Sciatic nerve (tissue), 2 donors: Measurements from ENCODE around the gene TUFT1. TPM values are rescaled to one million over a fixed set of nuclear protein-coding genes. Genes with fewer than 3 reads are reported as not detected.
"Not testable (repeated sequence)": the region's sequence is repeated elsewhere in the genome, so short reads cannot be mapped to it uniquely, and the experiment has no call there.

Experiments
- ATAC-seq: fragments of 200-7000 bp; cut with Tn5 transposase; one replicate; pipeline ENCODE4 v1.9.1; 2020; ENCODE audit warnings: mild to moderate bottlenecking, moderate library complexity
- DNase-seq: peaks from one replicate; pipeline ENCODE4 v3.0.0-alpha.2; 2020; ENCODE audit warnings: low spot score
- intact Hi-C: fragments of 100-400 bp; cut with DNase I; formaldehyde crosslinking; loops from one replicate; pipeline ENCODE4 v1.14.2; 2022
- total RNA-seq: library from RNA; stranded (reverse); fragmentation: NEBNext Ultra II Directional; extraction: Animal tissue kit (Norgen Biotek cat#: 25700); gene quantifications from one replicate; pipeline ENCODE4 v1.2.1, GENCODE V29; 2021
- donor health status: DM: no; HTN: no; CAD: no.
- donor health status: DM: no; HTN: no; CAD: no.

Gene TUFT1
- total RNA-seq, 1 donor from 2014 or later = 3.2 TPM

DNA sequence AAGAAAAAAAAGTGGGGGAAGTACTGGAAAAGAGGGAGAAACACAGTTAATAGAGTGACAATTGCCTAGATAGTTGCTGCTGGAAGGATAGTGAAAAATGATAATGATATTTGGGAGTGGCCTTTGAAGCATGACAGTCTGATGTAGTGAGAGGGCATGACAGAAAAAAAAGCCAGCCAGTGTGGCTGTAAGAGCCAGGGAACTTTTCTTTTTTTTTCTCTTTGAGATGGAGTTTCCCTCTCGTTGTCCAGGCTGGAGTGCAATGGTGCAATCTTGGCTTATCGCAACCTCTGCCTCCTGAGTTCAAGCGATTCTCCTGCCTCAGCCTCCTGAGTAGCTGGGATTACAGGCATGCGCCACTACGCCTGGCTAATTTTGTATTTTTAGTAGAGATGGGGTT is 62.4 kb downstream of the TUFT1 start:
- DNase-seq, ATAC-seq, intact Hi-C loops: not testable (repeated sequence)

DNA sequence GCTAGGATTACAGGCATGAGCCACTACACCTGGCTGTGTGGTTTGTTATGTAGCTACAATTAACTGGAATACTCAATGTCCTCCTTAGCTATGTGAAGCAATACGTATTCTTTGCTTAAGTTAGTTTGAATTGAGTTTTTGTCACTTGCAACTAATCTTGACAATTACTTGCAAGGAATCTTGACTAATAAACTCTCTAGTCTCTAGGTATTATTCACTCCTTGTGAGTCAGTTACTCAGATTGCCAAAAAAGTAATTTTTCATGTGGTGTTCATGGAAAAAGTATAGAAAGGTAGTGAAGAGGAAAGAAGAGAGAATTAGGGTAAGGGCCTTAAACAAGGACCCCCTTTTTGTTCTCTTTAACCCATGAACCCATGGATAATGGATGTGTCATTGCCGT is 64.2 kb downstream of the TUFT1 start:
- ATAC-seq (no peak), DNase-seq (no peak)
- intact Hi-C loops = no loop called here

DNA sequence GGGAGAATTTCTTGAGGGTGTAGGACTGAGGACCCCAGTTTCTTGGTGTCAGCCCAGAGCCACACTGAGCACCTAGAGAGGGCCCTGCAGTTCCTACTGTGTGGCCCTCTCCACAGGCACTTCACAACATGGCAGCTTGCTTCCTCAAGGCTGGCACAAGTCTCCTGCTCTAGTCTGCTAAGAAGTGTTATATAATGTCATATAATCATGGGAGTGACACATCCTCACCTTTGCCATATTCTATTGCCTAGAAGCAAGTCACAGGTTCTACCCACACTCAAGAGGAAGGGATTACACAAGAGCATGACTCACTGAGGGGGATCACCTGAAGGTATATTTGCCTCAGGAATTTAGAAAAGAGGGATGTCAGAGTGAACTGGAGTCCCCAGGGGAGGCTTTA is 66.3 kb downstream of the TUFT1 start:
- ATAC-seq (no peak), DNase-seq (no peak)
- intact Hi-C loops = no loop called here

DNA sequence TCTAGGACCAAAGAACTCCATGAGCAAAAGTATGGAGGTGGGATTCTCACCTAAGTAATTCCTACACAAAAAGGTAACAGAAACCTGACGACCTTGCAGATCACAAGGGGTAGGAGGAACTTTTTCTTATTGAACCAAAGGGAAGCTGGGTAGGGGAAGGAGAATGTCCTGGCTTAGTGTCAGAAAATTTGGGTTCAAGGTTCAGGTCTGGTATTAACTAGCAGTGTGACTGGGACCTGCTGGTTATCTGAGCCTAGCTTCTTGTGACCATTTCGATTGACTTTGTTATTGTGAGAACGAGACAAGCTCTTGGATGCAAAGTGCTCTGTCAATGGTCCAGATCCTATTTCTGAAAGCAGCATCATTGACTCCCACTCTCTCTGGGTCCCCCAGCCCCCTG is 66.7 kb downstream of the TUFT1 start:
- no peak for DNase-seq
- intact Hi-C loops = no loop called here
- ATAC-seq = no peak

DNA sequence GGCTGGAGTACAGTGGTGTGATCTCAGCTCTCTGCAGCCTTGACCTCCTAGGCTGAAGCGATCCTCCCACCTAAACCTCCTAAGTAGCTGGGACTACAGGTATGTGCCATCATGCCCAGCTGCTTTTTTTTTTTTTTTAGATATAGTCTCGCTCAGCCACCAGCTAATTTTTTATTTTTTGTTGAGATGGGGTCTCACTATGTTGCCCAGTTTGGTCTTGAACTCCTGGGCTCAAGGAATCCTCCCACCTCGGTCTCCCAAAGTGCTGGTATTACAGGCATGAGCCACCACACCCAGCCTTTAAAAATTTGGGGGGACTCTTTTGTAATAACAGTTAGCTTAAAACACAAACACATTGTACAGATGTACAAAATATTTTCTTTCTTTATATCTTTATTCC is 70.0 kb downstream of the TUFT1 start:
- no peak for ATAC-seq
- intact Hi-C loops = no loop called here
- no peak for DNase-seq

DNA sequence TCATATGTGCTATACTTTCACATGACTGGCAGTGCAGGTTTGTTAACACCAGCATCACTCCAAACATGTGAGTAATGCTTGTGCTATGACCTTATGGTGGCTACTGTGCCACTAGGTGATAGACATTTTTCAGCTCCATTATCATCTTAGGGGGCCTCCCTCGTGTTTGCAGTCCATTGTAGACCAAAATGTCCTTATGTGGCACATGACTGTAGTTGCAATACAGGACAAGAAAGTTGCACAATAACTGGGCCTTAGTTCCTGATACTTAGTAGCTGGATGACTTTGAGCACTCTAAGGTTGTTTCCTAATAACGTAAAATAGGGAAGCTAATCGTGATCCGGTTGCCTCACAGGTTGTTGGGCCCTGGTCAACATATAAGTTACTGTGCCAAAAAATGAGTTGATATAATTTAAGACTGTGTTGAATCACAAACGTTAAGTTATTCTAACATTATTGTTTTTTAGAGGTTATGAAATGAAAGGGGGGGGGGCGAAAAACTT is 71.2 kb downstream of the TUFT1 start:
- intact Hi-C loops = no loop called here
- ATAC-seq (peak; percentile 86), DNase-seq (no peak)

DNA sequence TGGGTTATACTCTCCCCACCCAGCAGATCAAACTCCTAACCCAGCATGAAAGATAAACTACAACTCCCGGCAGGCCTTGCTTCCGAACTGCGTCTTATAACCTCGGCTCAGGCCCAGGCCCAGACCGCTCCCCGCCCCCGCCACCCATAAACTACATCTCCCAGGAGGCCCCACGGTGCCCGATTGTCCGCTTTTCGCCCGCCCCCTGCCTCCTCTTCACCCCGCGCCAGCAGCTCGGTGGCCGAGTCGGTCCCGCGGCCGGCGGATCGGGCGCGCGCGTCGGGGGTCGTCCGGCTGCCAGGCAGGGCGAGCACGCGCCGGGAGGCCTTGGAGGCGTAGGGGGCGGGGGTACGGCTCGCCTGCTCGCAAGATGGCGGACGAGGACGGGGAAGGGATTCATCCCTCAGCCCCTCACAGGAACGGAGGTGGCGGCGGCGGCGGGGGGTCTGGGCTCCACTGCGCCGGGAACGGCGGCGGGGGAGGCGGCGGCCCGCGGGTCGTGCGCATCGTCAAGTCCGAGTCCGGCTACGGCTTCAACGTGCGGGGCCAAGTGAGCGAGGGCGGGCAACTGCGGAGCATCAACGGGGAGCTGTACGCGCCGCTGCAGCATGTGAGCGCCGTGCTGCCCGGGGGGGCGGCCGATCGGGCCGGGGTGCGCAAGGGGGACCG is 71.9 kb downstream of the TUFT1 start, which contains the start of gene SNX27:
SNX27 (plus strand) TSS at position 219 of the 669 bp plus-strand sequence; CDS start at position 371, 152 bp downstream.
- intact Hi-C loops = no loop called here
- peak; percentile 95 for ATAC-seq
- DNase-seq = peak; percentile 94

DNA sequence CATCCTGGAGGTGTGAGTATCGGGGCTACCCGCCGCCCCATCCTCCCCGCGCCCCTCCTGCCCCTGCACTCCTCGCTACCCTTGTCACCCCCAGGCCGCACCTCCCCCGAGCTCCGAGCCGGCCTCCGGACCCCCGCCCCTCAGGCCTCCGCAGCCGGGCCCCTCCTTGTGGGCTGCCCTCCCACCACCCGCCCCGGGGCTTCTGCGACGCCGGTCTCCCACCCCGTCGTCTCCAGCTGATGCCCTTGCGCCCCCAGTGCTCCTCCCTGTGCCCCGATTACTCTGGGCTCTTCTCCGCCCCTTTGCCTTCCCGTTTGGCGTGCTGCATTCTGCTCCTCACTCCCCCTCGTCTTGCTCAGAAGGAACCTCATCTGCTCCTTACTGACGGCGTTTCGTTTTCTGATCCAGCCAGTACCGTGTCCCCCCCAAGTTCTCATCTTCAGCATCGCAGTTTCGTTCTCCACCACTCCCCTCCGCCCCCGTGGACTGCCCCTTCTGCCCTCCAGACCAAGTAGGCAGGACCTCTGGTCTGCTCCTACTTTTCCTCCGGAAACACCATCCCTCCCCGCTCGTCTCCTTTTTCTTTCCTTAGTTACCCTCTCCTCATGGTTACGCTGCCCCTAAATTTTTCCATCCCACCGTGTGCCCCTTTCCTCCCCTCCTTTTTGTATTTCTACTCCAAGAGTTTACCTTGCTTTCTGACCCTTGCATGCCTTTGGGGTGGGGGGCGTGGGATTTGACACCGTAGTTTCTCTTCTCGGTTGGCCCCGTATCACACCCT is 72.6 kb downstream of the TUFT1 start:
- intact Hi-C loops = no loop called here
- ATAC-seq (peak; percentile 31), DNase-seq (peak; percentile 70)

DNA sequence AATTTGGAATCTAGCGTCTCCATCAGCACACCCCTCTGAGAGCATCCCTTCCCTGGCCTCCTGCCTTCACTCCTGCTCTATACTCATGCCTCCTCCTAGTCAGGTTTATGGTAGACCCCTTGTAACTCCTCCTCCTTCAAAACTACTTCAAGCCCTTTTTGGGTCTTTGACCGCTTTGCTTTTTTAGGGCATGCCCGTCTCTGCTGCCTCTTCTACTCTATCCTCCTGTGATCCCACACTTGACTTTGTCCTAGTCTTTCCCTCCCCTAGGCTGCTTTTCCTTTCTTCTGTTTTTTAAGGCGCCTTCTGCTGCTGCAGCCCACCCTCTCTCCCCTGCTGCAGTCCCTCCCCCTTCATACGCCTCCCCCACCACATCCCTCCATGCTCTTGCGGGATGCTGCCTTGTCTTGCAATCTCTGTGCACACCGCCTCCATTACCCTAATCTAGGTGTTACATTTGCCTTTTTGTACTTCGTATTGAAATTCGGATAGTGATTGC is 73.2 kb downstream of the TUFT1 start:
- intact Hi-C loops = no loop called here
- ATAC-seq (no peak), DNase-seq (no peak)

DNA sequence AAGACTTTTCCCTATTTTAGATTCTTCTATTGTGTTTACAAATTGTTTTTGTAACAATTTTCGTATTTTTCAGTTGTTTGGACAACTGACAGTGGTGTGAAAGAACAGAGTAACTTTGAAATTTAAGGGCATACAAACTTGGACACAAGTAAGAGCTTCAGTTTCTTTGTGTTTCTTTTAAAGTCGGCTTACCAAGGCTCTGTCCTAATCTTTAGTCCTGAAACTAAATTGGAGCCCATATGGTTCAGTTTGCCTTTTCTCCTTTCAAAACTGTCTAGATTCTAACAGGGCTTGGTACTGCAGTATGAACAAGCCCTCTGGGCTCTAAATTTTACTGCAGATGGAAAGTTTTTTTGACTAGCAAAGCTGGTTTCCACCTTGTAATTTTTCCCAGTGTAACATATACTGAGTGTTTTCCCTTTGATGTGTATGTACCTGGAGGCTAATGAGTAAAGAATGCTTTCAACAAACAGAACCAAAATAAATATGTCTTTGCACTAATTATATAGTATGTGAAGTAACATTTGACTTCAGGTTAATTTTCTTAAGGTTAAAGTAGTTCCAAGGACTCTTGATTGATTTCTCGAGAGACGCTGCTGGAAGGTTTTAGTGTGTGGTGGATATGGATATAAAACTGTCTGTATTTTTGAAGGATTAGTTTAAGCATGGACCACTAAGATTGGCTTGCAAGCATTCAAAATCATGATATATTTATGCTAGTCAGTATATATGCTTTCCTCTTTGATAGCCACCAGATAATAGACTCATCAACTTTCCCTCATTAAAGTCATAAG is 75.8 kb downstream of the TUFT1 start:
- intact Hi-C loops = no loop called here
- ATAC-seq = no peak
- DNase-seq = no peak

DNA sequence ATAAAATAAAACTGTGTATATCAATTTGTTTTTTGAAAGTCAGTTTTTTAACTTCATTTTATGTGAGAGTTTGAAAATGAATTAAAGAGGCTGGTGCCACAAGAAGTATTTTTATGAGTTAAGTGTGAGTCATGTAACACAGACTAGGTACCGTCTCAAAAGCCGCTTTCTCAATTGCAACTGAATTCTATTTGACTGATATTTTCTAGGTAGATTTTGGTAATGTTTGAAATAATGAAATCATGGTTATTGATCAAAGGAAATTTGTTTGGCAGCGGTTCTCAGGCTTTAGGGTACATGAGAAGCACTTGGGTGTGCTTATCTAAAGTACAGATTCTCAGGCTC is 76.4 kb downstream of the TUFT1 start:
- no peak for DNase-seq
- intact Hi-C loops = no loop called here
- ATAC-seq = no peak

DNA sequence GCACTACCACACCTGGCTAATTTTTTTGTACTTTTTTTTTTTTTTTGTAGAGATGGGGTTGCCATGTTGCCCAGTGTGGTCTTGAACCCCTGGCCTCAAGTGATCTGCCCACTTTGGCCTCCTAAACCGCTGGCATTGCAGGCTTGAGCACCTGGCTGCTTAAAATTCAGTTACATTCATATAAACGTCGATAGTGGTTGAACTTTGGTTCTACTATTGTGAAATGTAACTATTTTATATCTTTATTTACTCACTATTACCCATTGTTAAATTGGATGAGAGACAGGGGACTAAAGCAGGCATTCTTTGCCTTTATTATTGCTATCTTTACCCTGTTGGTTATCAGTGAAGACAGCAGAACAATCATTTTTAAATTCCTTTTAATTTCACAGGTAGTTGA is 77.9 kb downstream of the TUFT1 start:
- intact Hi-C loops = no loop called here
- ATAC-seq (no peak), DNase-seq (no peak)

DNA sequence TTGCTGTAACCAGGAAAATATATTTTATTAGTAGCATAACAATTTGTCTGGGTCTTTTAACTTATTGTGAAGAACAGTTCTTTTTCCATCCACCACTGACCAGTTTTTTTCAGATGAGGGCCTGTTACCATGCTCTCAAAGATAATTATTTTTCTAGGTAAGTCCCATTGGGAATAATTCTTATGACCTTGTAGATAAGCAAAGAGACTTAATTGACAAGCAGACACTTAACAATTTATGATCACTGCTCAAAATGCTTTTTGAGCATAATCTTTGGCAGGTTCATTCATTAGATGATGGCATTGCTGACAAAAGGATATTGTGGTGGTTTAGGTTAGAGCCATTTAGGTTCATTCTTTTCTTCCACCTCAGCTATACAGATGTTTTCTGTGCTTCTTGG is 78.4 kb downstream of the TUFT1 start:
- ATAC-seq (no peak), DNase-seq (no peak)
- intact Hi-C loops = no loop called here

DNA sequence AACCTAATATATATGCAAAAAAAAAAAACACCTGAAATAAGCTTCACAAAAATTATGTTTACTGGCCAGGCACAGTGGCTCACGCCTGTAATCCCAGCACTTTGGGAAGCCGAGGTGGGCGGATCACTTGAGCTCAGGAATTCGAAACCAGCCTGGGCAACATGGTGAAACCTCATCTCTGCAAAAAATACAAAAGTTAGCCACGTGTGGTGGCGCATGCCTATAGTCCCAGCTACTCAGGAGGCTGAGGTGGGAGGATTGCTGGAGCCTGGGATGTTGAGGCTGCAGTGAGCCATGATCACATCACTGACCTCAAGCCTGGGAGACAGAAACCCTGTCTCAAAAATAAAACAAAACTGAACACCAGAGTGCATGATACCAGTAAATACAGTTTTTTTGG is 78.9 kb downstream of the TUFT1 start:
- DNase-seq, intact Hi-C loops, ATAC-seq: not testable (repeated sequence)

DNA sequence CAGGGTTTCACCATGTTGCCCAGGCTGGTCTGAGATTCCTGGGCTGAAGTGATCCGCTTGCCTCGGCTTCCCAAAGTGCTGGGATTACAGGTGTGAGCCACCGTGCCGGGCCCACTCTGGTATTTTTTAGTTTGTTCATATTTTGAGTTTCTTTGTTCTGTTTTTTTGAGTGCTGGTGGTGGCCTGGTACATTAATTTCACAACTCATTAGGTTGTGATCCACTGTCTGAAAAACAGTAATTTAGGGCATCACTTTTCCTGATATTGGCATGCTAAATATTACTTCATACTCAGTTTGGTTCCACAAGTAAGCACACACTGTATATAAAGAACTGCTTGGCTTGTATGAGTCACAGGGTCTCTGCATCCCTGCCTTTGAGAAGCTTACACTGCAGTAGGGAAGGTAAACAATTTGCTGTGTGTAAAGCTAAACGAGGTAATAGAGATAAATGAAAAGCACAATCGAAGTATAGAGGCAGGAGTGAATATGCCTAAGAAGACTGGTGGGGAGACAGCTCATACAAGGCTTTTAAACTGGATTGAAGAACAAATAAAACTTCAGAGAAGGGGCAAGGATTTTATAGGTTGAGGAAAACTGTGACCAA is 79.5 kb downstream of the TUFT1 start:
- intact Hi-C loops = no loop called here
- ATAC-seq (peak; percentile 38), DNase-seq (no peak)

DNA sequence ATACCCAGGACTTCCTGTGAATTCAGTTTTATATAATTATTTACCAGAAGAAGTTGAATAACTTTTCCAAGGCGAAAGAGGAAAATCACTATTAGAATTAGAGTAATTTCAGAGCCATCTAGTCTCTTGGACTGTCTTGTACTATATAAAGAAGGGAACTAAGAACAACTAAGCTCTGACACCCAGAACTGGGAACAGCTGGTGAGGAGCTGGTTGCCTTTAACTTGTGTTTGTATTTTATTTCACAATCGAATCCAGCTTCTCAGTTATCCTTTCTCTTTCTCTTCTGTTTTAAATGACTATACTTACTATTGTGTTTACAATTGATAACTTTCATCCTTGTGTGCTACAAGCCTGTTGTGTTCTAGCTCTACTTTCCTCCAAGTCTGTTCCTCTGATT is 80.2 kb downstream of the TUFT1 start:
- DNase-seq (no peak), ATAC-seq (peak; percentile 83)
- intact Hi-C loops = no loop called here

DNA sequence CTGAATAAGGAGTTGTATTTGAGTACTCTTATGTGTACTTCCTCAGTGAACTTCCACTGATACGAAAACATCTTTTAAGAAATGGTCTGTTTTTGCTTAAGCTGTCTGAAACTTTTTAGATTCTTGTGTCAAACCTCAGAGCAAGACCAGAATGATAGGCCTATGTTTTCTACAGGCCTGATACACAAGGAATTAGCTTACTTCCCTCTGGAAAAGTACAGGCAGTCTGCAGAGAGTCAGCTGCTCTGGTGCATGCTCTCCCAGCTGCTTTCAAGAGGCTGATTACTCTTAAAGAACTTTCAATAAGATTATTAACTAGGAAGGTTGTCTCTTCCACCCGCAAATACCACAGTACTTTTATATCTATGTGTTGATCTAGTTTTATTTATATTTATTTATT is 81.2 kb downstream of the TUFT1 start:
- intact Hi-C loops = no loop called here

DNA sequence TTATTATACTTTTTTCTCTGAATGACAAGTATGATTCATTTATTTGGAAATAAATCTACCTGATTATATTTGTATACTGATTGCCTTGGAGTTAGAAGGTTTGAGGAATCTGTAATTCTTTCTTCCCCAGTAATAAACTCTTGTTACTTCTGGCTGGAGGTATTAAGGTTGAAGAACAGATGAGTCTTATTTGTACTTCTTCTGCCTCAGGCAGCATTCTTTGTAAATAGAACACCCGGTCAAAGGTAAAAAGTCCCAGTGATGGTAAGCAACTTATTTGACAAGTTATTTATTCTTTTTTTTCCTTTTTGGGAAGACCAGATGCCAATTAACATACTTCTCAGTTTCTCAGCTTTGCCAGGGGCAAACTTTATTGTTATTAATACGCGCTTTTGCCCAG is 84.7 kb downstream of the TUFT1 start:
- no peak for ATAC-seq
- no peak for DNase-seq
- intact Hi-C loops = no loop called here

More for the DNA sequence above, 81.2 kb downstream of the TUFT1 start:
- DNase-seq (no peak), ATAC-seq (peak; percentile 77)

DNA sequence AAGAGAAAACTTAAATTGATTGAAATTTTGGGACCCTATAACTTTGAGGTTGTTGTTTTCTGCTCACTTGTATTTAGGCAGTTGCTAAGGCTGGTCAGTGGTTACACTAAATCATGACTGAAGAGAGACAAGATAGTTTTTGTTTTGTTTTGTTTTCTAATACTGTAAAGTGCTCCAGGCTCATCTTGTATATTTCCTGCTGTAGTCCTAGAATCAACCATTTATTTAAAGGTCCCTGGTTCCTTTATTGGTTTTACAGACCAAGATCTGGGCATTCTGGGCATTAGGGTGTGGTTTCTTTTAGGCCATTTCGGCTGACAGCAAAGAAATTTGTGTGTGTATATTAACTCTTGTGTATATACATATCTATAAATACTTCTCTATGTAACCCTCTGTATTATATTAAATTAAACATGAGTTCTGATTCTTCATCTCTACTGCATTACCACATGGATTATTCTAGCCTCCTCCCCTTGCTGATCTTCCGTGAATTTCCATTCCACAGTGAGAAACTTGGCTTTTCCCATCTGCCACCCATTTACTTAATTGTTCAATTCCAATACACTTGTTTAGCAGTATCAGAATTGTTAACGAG is 86.7 kb downstream of the TUFT1 start:
- ATAC-seq (no peak), DNase-seq (no peak)
- intact Hi-C loops = no loop called here
